ENCODE results near the gene NBPF3.

DNA sequence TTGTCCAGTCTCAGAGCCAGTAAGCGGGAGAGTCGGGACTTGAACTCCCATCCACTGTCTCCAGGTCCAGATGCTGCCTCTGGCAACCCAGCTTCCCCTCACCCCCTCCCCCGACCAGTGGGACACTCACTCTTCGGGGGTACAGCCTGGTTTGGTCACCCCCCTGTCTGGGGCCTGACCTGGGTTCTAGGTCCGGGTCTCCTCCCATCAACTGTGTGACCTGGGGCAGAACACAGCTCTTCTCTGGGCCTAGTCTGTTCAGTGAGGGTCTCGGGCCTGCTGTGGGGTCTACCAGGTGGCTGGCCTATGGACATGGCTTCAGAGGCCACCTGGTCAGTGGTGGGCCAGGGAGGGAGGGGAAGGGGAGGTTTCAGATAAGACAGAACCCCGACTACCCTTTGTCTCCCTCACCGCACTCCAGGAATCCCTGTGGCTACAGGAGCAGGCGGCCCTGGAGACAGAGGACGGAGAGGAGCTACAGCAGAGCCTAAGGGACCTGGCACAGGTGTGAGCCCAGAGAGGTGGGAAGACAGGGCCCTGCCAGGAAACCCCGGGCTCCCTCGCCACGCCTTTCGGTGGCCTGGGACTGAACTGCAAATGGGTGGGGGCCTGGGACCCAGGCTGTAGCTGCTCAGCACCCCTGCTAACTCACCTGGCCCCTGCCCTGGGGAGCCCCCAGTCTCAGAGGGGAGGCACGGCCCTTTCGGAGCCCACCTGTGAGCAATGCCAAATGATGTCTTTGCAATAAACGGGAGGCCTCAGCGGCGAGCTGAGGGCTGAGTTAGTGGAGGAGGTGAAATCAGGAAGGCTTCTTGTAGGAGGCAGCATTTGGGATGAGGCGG, 4.1 kb upstream of the NBPF3 start:
- TF ChIP-seq POLR2A (IDR thresholded peaks at IDR 0.05) (no peak), CTCF (IDR thresholded peaks at IDR 0.05) (no peak), POLR2AphosphoS5 (IDR thresholded peaks at IDR 0.05) (no peak), EP300 (IDR thresholded peaks at IDR 0.05; ENCODE audit: low read depth) (no peak)
